ENCODE results near the gene B3GNT3. TPM values are rescaled to one million over a fixed set of nuclear protein-coding genes. Genes with fewer than 3 reads are reported as not detected.

The B3GNT3 gene
- polyA plus RNA-seq, 1 experiment: not detected

DNA sequence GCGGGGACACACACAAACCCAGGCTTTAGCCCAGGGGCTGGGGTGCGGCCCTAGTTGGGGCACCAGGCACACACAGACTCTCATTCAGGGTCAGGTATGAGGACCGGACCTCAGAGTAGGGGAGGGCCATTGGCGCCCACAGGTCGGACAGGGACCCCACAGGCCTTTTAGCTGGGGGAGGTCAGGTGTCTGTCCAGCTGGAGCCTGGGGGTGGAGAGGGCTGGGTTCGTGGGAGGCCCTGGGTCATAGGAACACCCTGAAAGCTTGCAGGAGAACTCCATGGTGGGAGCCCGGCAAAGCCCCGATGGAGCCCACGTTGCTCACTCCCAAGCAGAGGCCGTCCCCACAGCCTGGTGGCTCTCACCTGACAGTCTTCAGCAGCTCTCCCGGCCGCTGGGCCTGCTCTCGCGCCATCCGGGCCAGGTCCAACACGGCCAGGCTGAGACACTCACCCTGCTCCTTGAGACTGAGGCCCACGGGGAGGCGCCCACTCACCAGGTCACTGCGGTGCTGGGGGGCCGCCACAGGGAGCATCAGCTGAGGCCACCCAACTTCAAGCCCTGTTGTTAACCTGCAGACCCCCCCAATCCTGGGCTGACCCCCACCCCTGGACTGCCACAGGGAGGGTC lies 47.8 kb downstream of the B3GNT3 start:
- no peak overlapping the region for H3K27ac ChIP-seq (ENCODE audit: low read depth, low read length)
- peaks cover 6% of the 10 kb centered on the region for H3K27me3 ChIP-seq (ENCODE audit: control insufficient read depth, insufficient read depth, low read length)
- no peak for DNase-seq (ENCODE audit: low read depth, low spot score)
- ChIA-PET POLR2A (no interaction called here), CTCF (interaction anchor here (1.2 kb wide), 1 partner anchor 17 kb away, joined by 3 read pairs; the partner anchor contains the start of gene RPL18A)
- peak overlapping the region; percentile 52 for H3K4me3 ChIP-seq (ENCODE audit: low read depth, low read length)
- no peaks in the 10 kb centered on the region; the same call in 1 of the 2 replicates for H3K9me3 ChIP-seq (ENCODE audit: control insufficient read depth, insufficient read depth, low read length)
- TF ChIP-seq, protein P1, sequence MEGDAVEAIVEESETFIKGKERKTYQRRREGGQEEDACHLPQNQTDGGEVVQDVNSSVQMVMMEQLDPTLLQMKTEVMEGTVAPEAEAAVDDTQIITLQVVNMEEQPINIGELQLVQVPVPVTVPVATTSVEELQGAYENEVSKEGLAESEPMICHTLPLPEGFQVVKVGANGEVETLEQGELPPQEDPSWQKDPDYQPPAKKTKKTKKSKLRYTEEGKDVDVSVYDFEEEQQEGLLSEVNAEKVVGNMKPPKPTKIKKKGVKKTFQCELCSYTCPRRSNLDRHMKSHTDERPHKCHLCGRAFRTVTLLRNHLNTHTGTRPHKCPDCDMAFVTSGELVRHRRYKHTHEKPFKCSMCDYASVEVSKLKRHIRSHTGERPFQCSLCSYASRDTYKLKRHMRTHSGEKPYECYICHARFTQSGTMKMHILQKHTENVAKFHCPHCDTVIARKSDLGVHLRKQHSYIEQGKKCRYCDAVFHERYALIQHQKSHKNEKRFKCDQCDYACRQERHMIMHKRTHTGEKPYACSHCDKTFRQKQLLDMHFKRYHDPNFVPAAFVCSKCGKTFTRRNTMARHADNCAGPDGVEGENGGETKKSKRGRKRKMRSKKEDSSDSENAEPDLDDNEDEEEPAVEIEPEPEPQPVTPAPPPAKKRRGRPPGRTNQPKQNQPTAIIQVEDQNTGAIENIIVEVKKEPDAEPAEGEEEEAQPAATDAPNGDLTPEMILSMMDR (IDR thresholded peaks at IDR 0.05; ENCODE audit: low read depth, low read length): no peak

DNA sequence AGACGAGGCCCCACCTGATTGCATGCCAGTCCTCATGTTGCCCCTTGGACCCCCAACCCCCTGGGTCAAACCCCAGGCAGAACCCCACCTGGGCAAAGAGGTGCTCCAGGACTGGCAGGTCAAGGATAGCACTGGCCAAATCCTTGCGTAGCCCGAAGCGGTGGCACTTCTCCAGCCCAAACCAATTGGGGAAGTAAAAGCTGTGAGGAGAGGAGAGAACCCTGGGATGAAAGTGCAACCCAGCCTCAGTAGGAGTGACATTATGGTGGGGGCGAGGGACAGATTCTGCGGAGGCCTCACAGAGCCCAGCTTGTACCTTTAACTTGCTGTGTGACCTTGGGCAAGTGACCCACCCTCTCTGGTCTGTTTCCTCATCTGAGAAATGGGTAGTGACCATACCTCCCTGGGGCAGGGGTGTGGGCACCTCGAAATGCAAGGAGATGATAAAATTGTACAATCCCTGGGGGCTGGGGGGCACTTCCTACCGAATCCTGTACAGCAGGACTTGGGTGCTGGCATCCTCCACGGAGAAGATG lies 48.4 kb downstream of the B3GNT3 start:
- TF ChIP-seq, protein P1 (IDR thresholded peaks at IDR 0.05; ENCODE audit: low read depth, low read length): no peak
- peaks cover 6% of the 10 kb centered on the region for H3K27me3 ChIP-seq (ENCODE audit: control insufficient read depth, insufficient read depth, low read length)
- ChIA-PET POLR2A (no interaction called here), CTCF (interaction anchor here (1.2 kb wide), 1 partner anchor 16 kb away, joined by 3 read pairs; the partner anchor contains the start of gene RPL18A)
- no peak overlapping the region for H3K4me3 ChIP-seq (ENCODE audit: low read depth, low read length)
- no peak overlapping the region for H3K27ac ChIP-seq (ENCODE audit: low read depth, low read length)
- no peaks in the 10 kb centered on the region; the same call in 1 of the 2 replicates for H3K9me3 ChIP-seq (ENCODE audit: control insufficient read depth, insufficient read depth, low read length)
- no peak for DNase-seq (ENCODE audit: low read depth, low spot score)

DNA sequence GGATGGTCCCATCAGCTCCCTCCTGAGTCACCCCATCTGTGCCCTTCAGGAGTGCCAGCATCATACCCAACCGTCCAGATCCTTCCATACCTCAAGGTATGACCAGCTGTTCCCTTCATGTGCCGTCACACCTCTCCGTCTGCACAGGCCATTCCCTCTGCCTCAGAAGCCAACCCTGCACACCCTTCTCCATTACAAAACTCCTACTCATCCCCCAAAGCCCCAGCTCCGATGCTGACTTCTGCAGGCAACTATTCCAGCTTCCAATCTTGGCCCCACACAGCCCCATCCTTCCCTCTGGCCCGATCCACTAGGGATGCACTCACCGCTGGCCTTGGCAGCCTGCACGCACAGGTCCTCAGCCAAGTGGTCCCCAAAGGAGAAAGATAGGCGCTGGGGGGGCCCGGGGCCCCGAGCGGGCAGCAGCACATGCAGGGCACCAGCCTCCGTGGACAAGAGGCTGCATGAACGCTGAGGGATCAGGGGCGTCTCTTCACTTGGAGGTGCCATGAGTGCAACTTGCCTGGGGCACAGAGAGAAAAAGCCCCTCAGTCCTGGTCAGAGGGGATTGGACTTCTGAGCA lies 49.1 kb downstream of the B3GNT3 start:
- TF ChIP-seq, protein P1 (IDR thresholded peaks at IDR 0.05; ENCODE audit: low read depth, low read length): no peak
- no peak for DNase-seq (ENCODE audit: low read depth, low spot score)
- Histone ChIP-seq H3K27me3 (ENCODE audit: control insufficient read depth, insufficient read depth, low read length) (peaks cover 3% of the 10 kb centered on the region), H3K4me3 (ENCODE audit: low read depth, low read length) (no peak overlapping the region), H3K9me3 (ENCODE audit: control insufficient read depth, insufficient read depth, low read length) (no peaks in the 10 kb centered on the region; the same call in 1 of the 2 replicates), H3K27ac (ENCODE audit: low read depth, low read length) (no peak overlapping the region)
- ChIA-PET POLR2A (no interaction called here), CTCF (no interaction called here)

DNA sequence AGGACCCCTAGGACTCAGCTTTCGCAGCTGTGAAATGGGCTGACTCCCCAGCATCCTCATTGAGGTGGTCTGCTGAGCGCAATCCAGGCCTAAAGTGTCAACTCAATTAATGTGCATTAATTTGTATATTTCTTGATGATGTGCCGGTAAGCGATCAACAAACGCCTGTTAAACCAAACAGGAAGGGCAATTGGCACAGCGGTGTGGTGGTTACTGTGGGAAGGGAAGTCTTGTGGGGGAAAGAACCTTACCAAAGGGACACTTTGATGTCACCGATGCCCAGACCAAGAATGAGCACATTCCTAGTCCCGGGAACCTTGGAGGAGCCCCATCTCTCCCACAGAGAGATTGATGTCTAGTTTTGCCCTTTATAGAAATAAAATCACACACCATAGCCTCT lies 51.2 kb downstream of the B3GNT3 start:
- ChIA-PET POLR2A (interaction anchor here (0.5 kb wide), 1 partner anchor 109 kb away, joined by 4 read pairs; no protein-coding TSS in a partner anchor), CTCF (interaction anchor here (1.1 kb wide), 1 partner anchor 13 kb away, joined by 3 read pairs; the partner anchor contains the start of gene RPL18A)
- Histone ChIP-seq H3K4me3 (ENCODE audit: low read depth, low read length) (no peak overlapping the region), H3K27ac (ENCODE audit: low read depth, low read length) (no peak overlapping the region), H3K9me3 (ENCODE audit: control insufficient read depth, insufficient read depth, low read length) (no peaks in the 10 kb centered on the region; the same call in 1 of the 2 replicates), H3K27me3 (ENCODE audit: control insufficient read depth, insufficient read depth, low read length) (peaks cover 2% of the 10 kb centered on the region)
- DNase-seq (ENCODE audit: low read depth, low spot score): no peak
- TF ChIP-seq, protein P1 (IDR thresholded peaks at IDR 0.05; ENCODE audit: low read depth, low read length): no peak

All from AG04450 (cell line).